ENCODE measurements around the gene PLSCR3. TPM values are rescaled to one million over a fixed set of nuclear protein-coding genes. Genes with fewer than 3 reads are reported as not detected.
"Not testable (repeated sequence)": the region's sequence is repeated elsewhere in the genome, so short reads cannot be mapped to it uniquely, and the experiment has no call there.

PLSCR3 gene
- total RNA-seq, 1 experiment from 2014 or later, result 43.8 TPM

DNA sequence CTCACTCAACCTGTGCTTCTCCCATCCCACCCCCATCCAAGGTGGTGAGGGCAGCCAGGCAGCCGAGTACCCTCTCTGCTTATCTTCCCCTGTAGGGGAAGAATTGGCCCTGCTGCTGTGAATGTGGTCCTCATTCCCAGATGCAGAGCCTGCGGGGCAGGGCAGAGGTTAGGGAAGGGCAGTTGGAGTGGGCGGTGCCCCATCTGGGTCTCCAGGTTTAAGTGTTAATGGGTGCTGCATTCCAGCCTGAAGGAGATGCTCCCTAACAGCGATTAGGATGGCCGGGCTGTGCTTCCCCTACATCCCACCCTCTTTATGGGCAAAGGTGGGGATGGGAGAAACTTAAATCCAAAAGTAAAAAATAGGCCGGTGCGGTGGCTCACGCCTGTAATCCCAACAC lies 27.2 kb downstream of the PLSCR3 start:
- H3K4me3 ChIP-seq (replicated peaks in 1 of 2; ENCODE audit: low read depth in 1 of 2, low read length in 2 of 2), result no peak overlapping the region
- H2AFZ ChIP-seq (ENCODE audit: low read depth, low read length, poor library complexity, severe bottlenecking), result no peak overlapping the region
- H3K27ac ChIP-seq (ENCODE audit: low read depth, low read length), result no peak overlapping the region
- H4K20me1 ChIP-seq (ENCODE audit: insufficient read depth), result no peaks in the 10 kb centered on the region
- intact Hi-C loops (cut with micrococcal nuclease), result no loop called here
- peaks cover 11 to 18% of the 10 kb centered on the region in 2 experiments for H3K4me1 ChIP-seq (ENCODE audit: control insufficient read depth in 1 of 2, insufficient read depth in 2 of 2, low read length in 2 of 2)
- no peak for TF ChIP-seq SP1 (IDR thresholded peaks at IDR 0.05; ENCODE audit: low read depth)
- TF ChIP-seq EGR1 (IDR thresholded peaks at IDR 0.05; ENCODE audit: low read depth), result no peak
- TF ChIP-seq ZNF274 (IDR thresholded peaks at IDR 0.05; ENCODE audit: low read depth, low read length), result no peak
- TF ChIP-seq EZH2 (IDR thresholded peaks at IDR 0.05), result no peak
- no peak for TF ChIP-seq SRF (IDR thresholded peaks at IDR 0.05; ENCODE audit: low read depth)
- TF ChIP-seq CBX3 (IDR thresholded peaks at IDR 0.05; ENCODE audit: low read depth), result no peak
- TF ChIP-seq POLR2A (IDR thresholded peaks at IDR 0.05; ENCODE audit: borderline replicate concordance, extremely low read depth, insufficient read depth, insufficient read length), result no peak
- TF ChIP-seq CEBPB (IDR thresholded peaks at IDR 0.05; ENCODE audit: low read depth), result no peak
- TF ChIP-seq CTCF (IDR thresholded peaks at IDR 0.05 in 2 of 3, conservative IDR thresholded peaks at IDR 0.05 in 1 of 3; ENCODE audit: borderline replicate concordance in 1 of 3, insufficient read depth in 1 of 3, low read depth in 2 of 3, low read length in 2 of 3), result no peak
- H3K4me2 ChIP-seq (ENCODE audit: low read length), result no peak overlapping the region
- DNase-seq (ENCODE audit: low read depth, low spot score) (no peak), ATAC-seq (no peak)
- H3K27me3 ChIP-seq (ENCODE audit: insufficient read depth, low read length), result no peaks in the 10 kb centered on the region
- CTCF ChIA-PET, result no interaction called here
- H3K36me3 ChIP-seq (ENCODE audit: control insufficient read depth in 1 of 2, insufficient read depth in 2 of 2, low read length in 2 of 2), result no peaks in the 10 kb centered on the region
- no peak overlapping the region for H3K9ac ChIP-seq (ENCODE audit: low read length)
- no peaks in the 10 kb centered on the region for H3K9me3 ChIP-seq (ENCODE audit: control insufficient read depth in 1 of 2, insufficient read depth in 1 of 2, low read depth in 1 of 2, low read length in 2 of 2)
- H3K9me2 ChIP-seq (ENCODE audit: insufficient read depth), result no peaks in the 10 kb centered on the region
- no TSS peak for BruUV-seq (replicated peaks)
- H3K79me2 ChIP-seq (ENCODE audit: insufficient read depth, low read length), result no peaks in the 10 kb centered on the region
- RAD21 ChIA-PET (ENCODE audit: low non-redundant PET in 1 of 2, low total read pairs in 2 of 2, uncharacterized antibody in 2 of 2, unreplicated experiment in 2 of 2), result no interaction called here
- POLR2A ChIA-PET, result no interaction called here

DNA sequence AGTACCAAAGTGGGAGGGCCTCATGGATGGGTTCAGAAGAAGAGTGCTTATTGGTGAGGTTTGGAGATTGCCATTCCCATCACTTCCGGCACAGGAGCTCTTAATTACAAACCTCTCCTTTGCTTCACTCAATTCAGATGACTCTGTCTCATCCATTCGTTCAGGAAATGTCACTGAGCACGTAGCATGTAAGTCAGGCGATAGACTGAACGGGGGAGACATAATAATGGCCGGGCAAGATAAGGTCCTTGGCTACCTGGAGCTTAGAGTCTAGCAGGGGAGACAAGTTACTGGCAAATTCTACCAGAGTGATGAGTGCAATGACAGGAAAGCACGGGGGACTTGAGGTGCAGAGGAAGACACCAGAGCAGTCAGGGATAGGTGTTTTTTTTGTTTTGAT lies 28.4 kb downstream of the PLSCR3 start:
- BruUV-seq (replicated peaks); H3K27ac ChIP-seq (ENCODE audit: low read depth, low read length); intact Hi-C loops (cut with micrococcal nuclease); H3K79me2 ChIP-seq (ENCODE audit: insufficient read depth, low read length); H2AFZ ChIP-seq (ENCODE audit: low read depth, low read length, poor library complexity, severe bottlenecking); H3K9ac ChIP-seq (ENCODE audit: low read length); POLR2A ChIA-PET; H4K20me1 ChIP-seq (ENCODE audit: insufficient read depth); H3K9me2 ChIP-seq (ENCODE audit: insufficient read depth); H3K4me2 ChIP-seq (ENCODE audit: low read length); ATAC-seq; DNase-seq (ENCODE audit: low read depth, low spot score); H3K36me3 ChIP-seq (ENCODE audit: control insufficient read depth in 1 of 2, insufficient read depth in 2 of 2, low read length in 2 of 2); H3K27me3 ChIP-seq (ENCODE audit: insufficient read depth, low read length); RAD21 ChIA-PET (ENCODE audit: low non-redundant PET in 1 of 2, low total read pairs in 2 of 2, uncharacterized antibody in 2 of 2, unreplicated experiment in 2 of 2); H3K9me3 ChIP-seq (ENCODE audit: control insufficient read depth in 1 of 2, insufficient read depth in 1 of 2, low read depth in 1 of 2, low read length in 2 of 2); CTCF ChIA-PET; H3K4me3 ChIP-seq (replicated peaks in 1 of 2; ENCODE audit: low read depth in 1 of 2, low read length in 2 of 2): not testable (repeated sequence)
- peaks cover 11 to 23% of the 10 kb centered on the region in 2 experiments for H3K4me1 ChIP-seq (ENCODE audit: control insufficient read depth in 1 of 2, insufficient read depth in 2 of 2, low read length in 2 of 2)
